Hepatocyte (in vitro differentiated cells): ENCODE measurements around the gene METTL6.

Source experiments
- CTCF ChIP-seq: fragments of 200-600 bp; sonication (generic); IDR thresholded peaks from 2 replicates; pipeline ENCODE4 v1.5.1; 2016; ENCODE audit warnings: antibody characterized with exemption, mild to moderate bottlenecking; ENCODE audit not compliant: poor library complexity
- EZH2 ChIP-seq: fragments of 200-600 bp; sonication (generic); IDR thresholded peaks from 2 replicates; pipeline ENCODE4 v1.6.1; 2016; ENCODE audit warnings: antibody characterized with exemption, mild to moderate bottlenecking, borderline replicate concordance
- EZH2phosphoT487 ChIP-seq: fragments of 200-600 bp; sonication (generic); IDR thresholded peaks from one replicate; pipeline ENCODE4 v1.6.1; 2018; ENCODE audit warnings: antibody characterized with exemption, mild to moderate bottlenecking, low read depth, moderate library complexity; ENCODE audit not compliant: unreplicated experiment, severe bottlenecking

DNA sequence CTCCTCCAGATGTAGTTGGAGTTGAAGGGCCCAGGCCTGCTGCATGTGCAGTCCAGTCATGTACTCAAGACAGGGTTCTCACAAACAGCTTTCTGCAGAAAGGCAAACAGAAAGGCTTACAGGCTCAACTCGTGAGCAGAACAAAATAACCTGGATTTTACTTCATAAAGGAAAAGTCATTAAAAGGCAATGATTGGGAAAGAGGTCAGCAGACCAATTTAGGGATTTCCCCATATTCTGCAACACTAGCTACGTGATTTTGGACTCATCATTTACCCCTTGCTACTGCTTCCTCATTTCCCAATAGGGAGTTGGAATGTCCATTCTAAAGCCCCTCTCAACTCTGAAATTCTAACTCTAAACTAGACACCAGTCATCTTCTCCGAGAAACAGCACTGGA lies 18.1 kb downstream of the METTL6 start:
- TF ChIP-seq CTCF: no peak
- no peak for TF ChIP-seq EZH2
- no peak for TF ChIP-seq EZH2phosphoT487
